GM23338 (cell line): Measurements from ENCODE around the gene DGCR6L.
"Not testable (repeated sequence)": the region's sequence is repeated elsewhere in the genome, so short reads cannot be mapped to it uniquely, and the experiment has no call there.

Experiments
- CTCF ChIP-seq, 2 experiments: fragments of 200-600 bp in 1 of 2; sonication (generic) in 1 of 2; conservative IDR thresholded peaks; 2 replicates each; pipeline versions ENCODE4 v1.5.1 to v1.6.1; 2016 to 2017; ENCODE audit warnings: antibody characterized with exemption in 2 of 2, low read depth in 2 of 2, mild to moderate bottlenecking in 2 of 2, moderate library complexity in 1 of 2
- POLR2AphosphoS5 ChIP-seq: IDR thresholded peaks from 2 replicates; pipeline ENCODE4 v1.6.1; 2016; ENCODE audit warnings: antibody characterized with exemption, low read depth

DNA sequence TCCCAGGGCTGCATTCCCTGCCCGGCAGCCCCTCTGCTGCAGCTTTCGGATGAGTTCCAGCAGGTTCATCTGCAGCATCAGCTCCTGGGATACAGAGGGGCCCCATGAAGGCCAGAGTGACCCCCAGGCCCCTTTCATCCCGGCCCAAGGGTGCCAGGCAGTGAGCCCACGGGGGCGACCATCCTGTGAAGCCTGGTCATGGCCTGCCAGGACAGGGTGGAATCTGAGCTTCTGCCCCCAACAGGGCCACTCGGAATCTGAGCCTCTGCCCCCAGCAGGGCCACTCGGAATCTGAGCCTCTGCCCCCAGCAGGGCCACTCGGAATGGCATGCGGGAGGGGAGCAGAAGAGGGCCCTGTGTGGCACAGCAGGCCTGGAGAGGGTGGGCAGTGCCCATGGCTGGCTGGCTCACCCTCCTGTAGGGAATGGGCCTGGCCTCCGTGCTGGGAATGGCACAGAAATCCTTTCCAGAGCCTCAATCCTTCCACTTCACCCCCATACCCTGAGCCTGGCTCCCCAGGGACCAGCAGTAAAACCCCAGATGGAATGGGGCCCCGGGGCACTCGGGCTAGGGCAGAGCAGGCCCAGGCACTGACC lies 5.0 kb downstream of the DGCR6L start:
- not testable (repeated sequence) for TF ChIP-seq CTCF (conservative IDR thresholded peaks at IDR 0.05; ENCODE audit: low read depth in 2 of 2); POLR2AphosphoS5
